HepG2 (cell line): ENCODE data around the gene SLX9. TPM values are rescaled to one million over a fixed set of nuclear protein-coding genes. Genes with fewer than 3 reads are reported as not detected.

Experiments used
- BCL3 ChIP-seq: sonication (generic); formaldehyde crosslinking; IDR thresholded peaks from 2 replicates; pipeline ENCODE4 v1.5.1; 2020; ENCODE audit warnings: mild to moderate bottlenecking, missing genetic modification reagents, moderate library complexity
- CREM ChIP-seq, 2 experiments: sonication (generic) in 1 of 2; formaldehyde crosslinking in 1 of 2; IDR thresholded peaks; 2 replicates each; pipeline versions ENCODE4 v1.4.0 to v1.6.1; 2016 to 2020; ENCODE audit warnings: antibody characterized with exemption in 1 of 2, mild to moderate bottlenecking in 1 of 2, missing genetic modification reagents in 1 of 2
- HNF1A ChIP-seq, 2 experiments: sonication (generic) in 1 of 2; formaldehyde crosslinking in 1 of 2; IDR thresholded peaks; 2 replicates each; pipeline versions ENCODE4 v1.4.0 to v1.6.1; 2016 to 2020; ENCODE audit warnings: borderline replicate concordance in 1 of 2, low read depth in 1 of 2, mild to moderate bottlenecking in 1 of 2, missing genetic modification reagents in 1 of 2
- HNRNPLL ChIP-seq: fragments of 200-400 bp; formaldehyde crosslinking; IDR thresholded peaks from 2 replicates; pipeline ENCODE4 v1.6.1; 2017; ENCODE audit warnings: mild to moderate bottlenecking, low read depth, low read length; ENCODE audit not compliant: poor library complexity, severe bottlenecking
- KDM4B ChIP-seq: sonication (generic); formaldehyde crosslinking; IDR thresholded peaks from 2 replicates; pipeline ENCODE4 v1.4.0; 2020; ENCODE audit warnings: missing genetic modification reagents
- KDM5B ChIP-seq: sonication (generic); formaldehyde crosslinking; IDR thresholded peaks from 2 replicates; pipeline ENCODE4 v1.4.0; 2020; ENCODE audit warnings: missing genetic modification reagents, mild to moderate bottlenecking, borderline replicate concordance
- LCORL ChIP-seq, 2 experiments: fragments of 450-650 bp in 1 of 2; sonication (generic) in 1 of 2; formaldehyde crosslinking in 1 of 2; IDR thresholded peaks; 2 replicates each; pipeline versions ENCODE4 v1.5.0 to v1.6.1; 2017 to 2020; ENCODE audit warnings: antibody characterized with exemption in 1 of 2, missing genetic modification reagents in 1 of 2
- PHF20 ChIP-seq: sonication (generic); formaldehyde crosslinking; IDR thresholded peaks from 2 replicates; pipeline ENCODE4 v1.5.0; 2020; ENCODE audit warnings: mild to moderate bottlenecking, missing genetic modification reagents
- POGK ChIP-seq: sonication (generic); formaldehyde crosslinking; conservative IDR thresholded peaks from 2 replicates; pipeline ENCODE4 v1.8.0; 2022; ENCODE audit warnings: mild to moderate bottlenecking, moderate library complexity, missing genetic modification reagents
- RXRA ChIP-seq: sonication (generic); formaldehyde crosslinking; IDR thresholded peaks from 2 replicates; pipeline ENCODE4 v1.5.1; 2020; ENCODE audit warnings: missing genetic modification reagents
- SOX5 ChIP-seq: IDR thresholded peaks from 2 replicates; pipeline ENCODE4 v1.6.1; 2016; ENCODE audit warnings: borderline replicate concordance
- THRA ChIP-seq: sonication (generic); formaldehyde crosslinking; IDR thresholded peaks from 2 replicates; pipeline ENCODE4 v1.4.0; 2020; ENCODE audit warnings: missing genetic modification reagents, borderline replicate concordance
- ZKSCAN5 ChIP-seq: sonication (generic); formaldehyde crosslinking; IDR thresholded peaks from 2 replicates; pipeline ENCODE4 v1.5.1; 2020; ENCODE audit warnings: mild to moderate bottlenecking, missing genetic modification reagents
- ZNF207 ChIP-seq: fragments of 450-650 bp; IDR thresholded peaks from 2 replicates; pipeline ENCODE4 v1.6.1; 2016; ENCODE audit warnings: antibody characterized with exemption, borderline replicate concordance
- ZNF292 ChIP-seq: sonication (generic); formaldehyde crosslinking; IDR thresholded peaks from 2 replicates; pipeline ENCODE4 v1.8.1; 2022; ENCODE audit warnings: mild to moderate bottlenecking, low read depth, missing genetic modification reagents, borderline replicate concordance
- ZNF503 ChIP-seq: sonication (generic); formaldehyde crosslinking; IDR thresholded peaks from 2 replicates; pipeline ENCODE4 v1.4.0; 2020; ENCODE audit warnings: missing genetic modification reagents
- polyA plus RNA-seq, 8 experiments: library from polyadenylated mRNA; depleted of rRNA in 3 of 8; stranded (reverse) in 7 of 8; unstranded in 1 of 8; fragments of >200 nt; fragmentation: Illumina TruSeq in 4 of 8; extraction: Trizol in 4 of 8; gene quantifications; 2 replicates each; pipeline versions ENCODE4 v1.2.1 to v1.2.3, GENCODE V29; 2011 to 2016; ENCODE audit warnings: low read depth in 4 of 8, missing spikeins in 1 of 8, mixed read lengths in 1 of 8; ENCODE audit not compliant: insufficient read depth in 1 of 8
- total RNA-seq, 5 experiments: library from RNA; depleted of rRNA; stranded (reverse); fragments of >200 nt; fragmentation: Illumina TruSeq; extraction: Trizol; gene quantifications; 2 replicates each; pipeline ENCODE4 v1.2.3, GENCODE V29; 2016; ENCODE audit warnings: low read depth in 1 of 5

Gene SLX9
- total and polyA plus RNA-seq, 2 of the 13 experiments (the other 11 are each of a cell fraction or from before 2014, with no cell fraction given), result 21.0 to 47.1 TPM

GRCh38 chr21:45011911-45012661 lies 72.3 kb downstream of the SLX9 start (continued):
- TF ChIP-seq HNF1A (IDR thresholded peaks at IDR 0.05; ENCODE audit: low read depth), result no peak
- peak; percentile 58; the same call in 1 of the 2 replicates for TF ChIP-seq HNF1A (CRISPR knock-in tag; IDR thresholded peaks at IDR 0.05; ENCODE audit: borderline replicate concordance)
- peak; percentile 67 for TF ChIP-seq CREM (IDR thresholded peaks at IDR 0.05)
- TF ChIP-seq CREM (CRISPR knock-in tag; IDR thresholded peaks at IDR 0.05), result no peak
- peak; percentile 77; the same call in 1 of the 2 replicates for TF ChIP-seq SOX5 (CRISPR knock-in tag)
- TF ChIP-seq ZNF207, result no peak
- peak; percentile 77; the same call in 1 of the 2 replicates for TF ChIP-seq THRA (CRISPR knock-in tag)
- no peak for TF ChIP-seq PHF20 (CRISPR knock-in tag)
- TF ChIP-seq RXRA (CRISPR knock-in tag), result peak; percentile 80
- peak; percentile 96 for TF ChIP-seq KDM5B (CRISPR knock-in tag)
- TF ChIP-seq ZNF503 (CRISPR knock-in tag), result peak; percentile 57; the same call in 1 of the 2 replicates
- TF ChIP-seq ZNF292 (CRISPR knock-in tag), result no peak
- TF ChIP-seq POGK, result 0 out of 2 replicates have a peak, but pooled peaks have one; percentile 26
- TF ChIP-seq ZKSCAN5, result no peak
- TF ChIP-seq LCORL (IDR thresholded peaks at IDR 0.05), result no peak
- peak; percentile 95 for TF ChIP-seq LCORL (CRISPR knock-in tag; IDR thresholded peaks at IDR 0.05)
- TF ChIP-seq KDM4B (CRISPR knock-in tag), result peak; percentile 87; the same call in 1 of the 2 replicates
- TF ChIP-seq HNRNPLL, result peak; percentile 22
- TF ChIP-seq BCL3 (CRISPR knock-in tag), result peak; percentile 34; the same call in 1 of the 2 replicates
